GM23338 (cell line): ENCODE results near the gene PMAIP1. TPM values are rescaled to one million over a fixed set of nuclear protein-coding genes. Genes with fewer than 3 reads are reported as not detected.

Experiments used
- ATAC-seq: fragments of 200-7000 bp; cut with Tn5 transposase; 3 replicates; pipeline ENCODE4 v1.9.1; 2020
- DNase-seq: peaks from one replicate; pipeline ENCODE4 v3.0.0-alpha.2; 2015; ENCODE audit warnings: low spot score
- H2AFZ ChIP-seq: fragments of 200-600 bp; sonication (generic); 2 replicates; pipeline ENCODE4 v1.8.0; 2016; ENCODE audit warnings: antibody characterized with exemption, mild to moderate bottlenecking, moderate library complexity
- H3F3A ChIP-seq: fragments of 200-600 bp; sonication (generic); replicated peaks from 2 replicates; pipeline ENCODE4 v1.8.0; 2017; ENCODE audit warnings: antibody characterized with exemption, mixed run types, low read depth
- H3K27ac ChIP-seq: fragments of 200-600 bp; sonication (generic); 2 replicates; pipeline ENCODE4 v1.6.1; 2016; ENCODE audit warnings: low read depth
- H3K27me3 ChIP-seq: fragments of 200-600 bp; sonication (generic); 2 replicates; pipeline ENCODE4 v1.8.0; 2016; ENCODE audit warnings: mild to moderate bottlenecking, mixed run types, moderate library complexity; ENCODE audit not compliant: insufficient read depth
- H3K36me3 ChIP-seq: fragments of 200-600 bp; sonication (generic); 2 replicates; pipeline ENCODE4 v1.8.0; 2016; ENCODE audit warnings: mild to moderate bottlenecking; ENCODE audit not compliant: insufficient read depth
- H3K4me1 ChIP-seq: fragments of 200-600 bp; sonication (generic); 2 replicates; pipeline ENCODE4 v1.8.0; 2016; ENCODE audit warnings: mild to moderate bottlenecking, moderate library complexity; ENCODE audit not compliant: insufficient read depth
- H3K4me2 ChIP-seq: fragments of 200-600 bp; sonication (generic); 2 replicates; pipeline ENCODE4 v1.7.1; 2017; ENCODE audit warnings: mixed run types
- H3K4me3 ChIP-seq: fragments of 200-600 bp; sonication (generic); 2 replicates; pipeline ENCODE4 v1.6.1; 2016; ENCODE audit warnings: mixed run types
- H3K79me2 ChIP-seq: fragments of 200-600 bp; sonication (generic); replicated peaks from 2 replicates; pipeline ENCODE4 v1.8.0; 2017; ENCODE audit warnings: mild to moderate bottlenecking; ENCODE audit not compliant: insufficient read depth
- H3K9me2 ChIP-seq: fragments of 200-600 bp; sonication (generic); 2 replicates; pipeline ENCODE4 v1.8.0; 2017; ENCODE audit not compliant: insufficient read depth
- H4K20me1 ChIP-seq: fragments of 200-600 bp; sonication (generic); replicated peaks from 2 replicates; pipeline ENCODE4 v1.8.0; 2017; ENCODE audit warnings: mild to moderate bottlenecking; ENCODE audit not compliant: insufficient read depth
- H3K27ac Mint-ChIP-seq: 2 replicates; pipeline ENCODE4 v1.8.0; 2020; ENCODE audit warnings: inconsistent platforms, mild to moderate bottlenecking, moderate library complexity, mixed read lengths
- H3K27me3 Mint-ChIP-seq: 3 replicates; pipeline ENCODE4 v1.8.0; 2022; ENCODE audit warnings: low read depth, mild to moderate bottlenecking, moderate library complexity, mixed read lengths, inconsistent platforms; ENCODE audit not compliant: insufficient read depth, poor library complexity
- H3K36me3 Mint-ChIP-seq: 3 replicates; pipeline ENCODE4 v1.8.0; 2021; ENCODE audit warnings: low read depth, mild to moderate bottlenecking, inconsistent platforms, moderate library complexity, mixed read lengths
- H3K4me1 Mint-ChIP-seq: 3 replicates; pipeline ENCODE4 v1.8.0; 2020; ENCODE audit warnings: mild to moderate bottlenecking, inconsistent platforms, mixed read lengths
- H3K4me3 Mint-ChIP-seq: 3 replicates; pipeline ENCODE4 v1.8.0; 2021; ENCODE audit warnings: moderate library complexity, mild to moderate bottlenecking, inconsistent platforms, mixed read lengths
- H3K9me3 Mint-ChIP-seq: 3 replicates; pipeline ENCODE4 v1.8.0; 2020; ENCODE audit warnings: moderate library complexity, mild to moderate bottlenecking, inconsistent platforms, mixed read lengths
- ETS1 ChIP-seq: IDR thresholded peaks from 2 replicates; pipeline ENCODE4 v1.6.1; 2016; ENCODE audit warnings: antibody characterized with exemption
- EZH2phosphoT487 ChIP-seq: fragments of 200-600 bp; sonication (generic); IDR thresholded peaks from one replicate; pipeline ENCODE4 v1.8.1; 2018; ENCODE audit warnings: antibody characterized with exemption; ENCODE audit not compliant: unreplicated experiment
- REST ChIP-seq: IDR thresholded peaks from one replicate; pipeline ENCODE4 v1.6.1; 2018; ENCODE audit warnings: antibody characterized with exemption; ENCODE audit not compliant: unreplicated experiment
- STAT1 ChIP-seq: IDR thresholded peaks from one replicate; pipeline ENCODE4 v1.6.1; 2016; ENCODE audit warnings: antibody characterized with exemption; ENCODE audit not compliant: unreplicated experiment
- polyA plus RNA-seq: library from polyadenylated mRNA; unstranded; fragments of >200 nt; fragmentation: Nextera tagmentation; extraction: Ambion mirVana; gene quantifications from 2 replicates; pipeline ENCODE4 v1.2.1, GENCODE V29; 2016
- total RNA-seq: library from RNA; depleted of rRNA; stranded (reverse); fragments of >200 nt; shearing (Covaris generic); gene quantifications from 2 replicates; pipeline ENCODE4 v1.2.3, GENCODE V29; 2014
- TF ChIP-seq, protein P1 (sequence below): fragments of 250-450 bp; sonication (Bioruptor Pico); IDR thresholded peaks from 2 replicates; pipeline ENCODE4 v1.5.0; 2020; ENCODE audit warnings: mild to moderate bottlenecking, moderate library complexity
- TF ChIP-seq, protein P2 (sequence below), 2 experiments: fragments of 200-600 bp in 1 of 2; sonication (generic) in 1 of 2; conservative IDR thresholded peaks; 2 replicates each; pipeline versions ENCODE4 v1.5.1 to v1.6.1; 2016 to 2017; ENCODE audit warnings: antibody characterized with exemption in 2 of 2, low read depth in 2 of 2, mild to moderate bottlenecking in 2 of 2, moderate library complexity in 1 of 2

The PMAIP1 gene
- total and polyA plus RNA-seq, 2 experiments from 2014 or later = 156 to 296 TPM

DNA sequence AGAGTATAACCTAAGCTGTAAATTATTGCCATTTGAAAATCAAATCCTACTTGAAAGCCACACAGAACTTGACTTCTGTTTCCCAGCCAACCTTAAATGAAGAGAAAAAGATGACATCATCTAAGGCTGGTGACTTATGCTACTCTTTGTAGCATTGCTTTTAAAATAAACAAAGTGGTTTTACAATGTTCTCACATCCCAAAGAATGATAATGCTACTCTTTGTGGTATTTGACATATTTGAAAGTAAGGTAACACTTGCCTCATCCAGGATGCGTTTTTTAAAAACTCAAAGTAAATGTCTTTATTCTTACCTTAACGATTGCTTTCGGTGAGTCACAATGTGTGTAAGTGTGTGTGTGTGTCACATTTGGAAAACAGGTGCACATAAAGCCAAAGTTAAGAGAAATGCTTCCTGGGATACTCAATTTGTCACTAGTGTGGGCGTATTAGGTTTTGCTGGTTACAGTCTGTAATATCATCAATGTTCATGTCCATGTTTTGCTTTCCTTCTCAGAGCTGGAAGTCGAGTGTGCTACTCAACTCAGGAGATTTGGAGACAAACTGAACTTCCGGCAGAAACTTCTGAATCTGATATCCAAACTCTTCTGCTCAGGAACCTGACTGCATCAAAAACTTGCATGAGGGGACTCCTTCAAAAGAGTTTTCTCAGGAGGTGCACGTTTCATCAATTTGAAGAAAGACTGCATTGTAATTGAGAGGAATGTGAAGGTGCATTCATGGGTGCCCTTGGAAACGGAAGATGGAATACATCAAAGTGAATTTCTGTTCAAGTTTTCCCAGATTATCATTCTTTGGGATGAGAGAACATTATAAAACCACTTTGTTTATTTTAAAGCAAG, 2.6 kb downstream of the PMAIP1 start (continued):
- TF ChIP-seq, protein P1, sequence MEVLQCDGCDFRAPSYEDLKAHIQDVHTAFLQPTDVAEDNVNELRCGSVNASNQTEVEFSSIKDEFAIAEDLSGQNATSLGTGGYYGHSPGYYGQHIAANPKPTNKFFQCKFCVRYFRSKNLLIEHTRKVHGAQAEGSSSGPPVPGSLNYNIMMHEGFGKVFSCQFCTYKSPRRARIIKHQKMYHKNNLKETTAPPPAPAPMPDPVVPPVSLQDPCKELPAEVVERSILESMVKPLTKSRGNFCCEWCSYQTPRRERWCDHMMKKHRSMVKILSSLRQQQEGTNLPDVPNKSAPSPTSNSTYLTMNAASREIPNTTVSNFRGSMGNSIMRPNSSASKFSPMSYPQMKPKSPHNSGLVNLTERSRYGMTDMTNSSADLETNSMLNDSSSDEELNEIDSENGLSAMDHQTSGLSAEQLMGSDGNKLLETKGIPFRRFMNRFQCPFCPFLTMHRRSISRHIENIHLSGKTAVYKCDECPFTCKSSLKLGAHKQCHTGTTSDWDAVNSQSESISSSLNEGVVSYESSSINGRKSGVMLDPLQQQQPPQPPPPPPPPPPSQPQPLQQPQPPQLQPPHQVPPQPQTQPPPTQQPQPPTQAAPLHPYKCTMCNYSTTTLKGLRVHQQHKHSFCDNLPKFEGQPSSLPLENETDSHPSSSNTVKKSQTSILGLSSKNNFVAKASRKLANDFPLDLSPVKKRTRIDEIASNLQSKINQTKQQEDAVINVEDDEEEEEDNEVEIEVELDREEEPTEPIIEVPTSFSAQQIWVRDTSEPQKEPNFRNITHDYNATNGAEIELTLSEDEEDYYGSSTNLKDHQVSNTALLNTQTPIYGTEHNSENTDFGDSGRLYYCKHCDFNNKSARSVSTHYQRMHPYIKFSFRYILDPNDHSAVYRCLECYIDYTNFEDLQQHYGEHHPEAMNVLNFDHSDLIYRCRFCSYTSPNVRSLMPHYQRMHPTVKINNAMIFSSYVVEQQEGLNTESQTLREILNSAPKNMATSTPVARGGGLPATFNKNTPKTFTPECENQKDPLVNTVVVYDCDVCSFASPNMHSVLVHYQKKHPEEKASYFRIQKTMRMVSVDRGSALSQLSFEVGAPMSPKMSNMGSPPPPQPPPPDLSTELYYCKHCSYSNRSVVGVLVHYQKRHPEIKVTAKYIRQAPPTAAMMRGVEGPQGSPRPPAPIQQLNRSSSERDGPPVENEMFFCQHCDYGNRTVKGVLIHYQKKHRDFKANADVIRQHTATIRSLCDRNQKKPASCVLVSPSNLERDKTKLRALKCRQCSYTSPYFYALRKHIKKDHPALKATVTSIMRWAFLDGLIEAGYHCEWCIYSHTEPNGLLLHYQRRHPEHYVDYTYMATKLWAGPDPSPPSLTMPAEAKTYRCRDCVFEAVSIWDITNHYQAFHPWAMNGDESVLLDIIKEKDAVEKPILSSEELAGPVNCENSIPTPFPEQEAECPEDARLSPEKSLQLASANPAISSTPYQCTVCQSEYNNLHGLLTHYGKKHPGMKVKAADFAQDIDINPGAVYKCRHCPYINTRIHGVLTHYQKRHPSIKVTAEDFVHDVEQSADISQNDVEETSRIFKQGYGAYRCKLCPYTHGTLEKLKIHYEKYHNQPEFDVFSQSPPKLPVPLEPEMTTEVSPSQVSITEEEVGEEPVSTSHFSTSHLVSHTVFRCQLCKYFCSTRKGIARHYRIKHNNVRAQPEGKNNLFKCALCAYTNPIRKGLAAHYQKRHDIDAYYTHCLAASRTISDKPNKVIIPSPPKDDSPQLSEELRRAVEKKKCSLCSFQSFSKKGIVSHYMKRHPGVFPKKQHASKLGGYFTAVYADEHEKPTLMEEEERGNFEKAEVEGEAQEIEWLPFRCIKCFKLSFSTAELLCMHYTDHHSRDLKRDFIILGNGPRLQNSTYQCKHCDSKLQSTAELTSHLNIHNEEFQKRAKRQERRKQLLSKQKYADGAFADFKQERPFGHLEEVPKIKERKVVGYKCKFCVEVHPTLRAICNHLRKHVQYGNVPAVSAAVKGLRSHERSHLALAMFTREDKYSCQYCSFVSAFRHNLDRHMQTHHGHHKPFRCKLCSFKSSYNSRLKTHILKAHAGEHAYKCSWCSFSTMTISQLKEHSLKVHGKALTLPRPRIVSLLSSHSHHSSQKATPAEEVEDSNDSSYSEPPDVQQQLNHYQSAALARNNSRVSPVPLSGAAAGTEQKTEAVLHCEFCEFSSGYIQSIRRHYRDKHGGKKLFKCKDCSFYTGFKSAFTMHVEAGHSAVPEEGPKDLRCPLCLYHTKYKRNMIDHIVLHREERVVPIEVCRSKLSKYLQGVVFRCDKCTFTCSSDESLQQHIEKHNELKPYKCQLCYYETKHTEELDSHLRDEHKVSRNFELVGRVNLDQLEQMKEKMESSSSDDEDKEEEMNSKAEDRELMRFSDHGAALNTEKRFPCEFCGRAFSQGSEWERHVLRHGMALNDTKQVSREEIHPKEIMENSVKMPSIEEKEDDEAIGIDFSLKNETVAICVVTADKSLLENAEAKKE = no peak
- TF ChIP-seq EZH2phosphoT487 = no peak
- TF ChIP-seq, protein P2, sequence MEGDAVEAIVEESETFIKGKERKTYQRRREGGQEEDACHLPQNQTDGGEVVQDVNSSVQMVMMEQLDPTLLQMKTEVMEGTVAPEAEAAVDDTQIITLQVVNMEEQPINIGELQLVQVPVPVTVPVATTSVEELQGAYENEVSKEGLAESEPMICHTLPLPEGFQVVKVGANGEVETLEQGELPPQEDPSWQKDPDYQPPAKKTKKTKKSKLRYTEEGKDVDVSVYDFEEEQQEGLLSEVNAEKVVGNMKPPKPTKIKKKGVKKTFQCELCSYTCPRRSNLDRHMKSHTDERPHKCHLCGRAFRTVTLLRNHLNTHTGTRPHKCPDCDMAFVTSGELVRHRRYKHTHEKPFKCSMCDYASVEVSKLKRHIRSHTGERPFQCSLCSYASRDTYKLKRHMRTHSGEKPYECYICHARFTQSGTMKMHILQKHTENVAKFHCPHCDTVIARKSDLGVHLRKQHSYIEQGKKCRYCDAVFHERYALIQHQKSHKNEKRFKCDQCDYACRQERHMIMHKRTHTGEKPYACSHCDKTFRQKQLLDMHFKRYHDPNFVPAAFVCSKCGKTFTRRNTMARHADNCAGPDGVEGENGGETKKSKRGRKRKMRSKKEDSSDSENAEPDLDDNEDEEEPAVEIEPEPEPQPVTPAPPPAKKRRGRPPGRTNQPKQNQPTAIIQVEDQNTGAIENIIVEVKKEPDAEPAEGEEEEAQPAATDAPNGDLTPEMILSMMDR (conservative IDR thresholded peaks at IDR 0.05; ENCODE audit: low read depth in 2 of 2) = no peak

- Mint-ChIP-seq H3K36me3 (peaks cover 42% of the 10 kb centered on the region), H3K4me1 (peaks cover 54% of the 10 kb centered on the region), H3K27ac (no peak overlapping the region), H3K4me3 (peak overlapping the region; percentile 94), H3K27me3 (peaks cover 12% of the 10 kb centered on the region), H3K9me3 (0 out of 3 replicates have a peak, but pooled peaks cover 3% of the 10 kb centered on the region)
- Histone ChIP-seq H3K79me2 (peaks cover 46% of the 10 kb centered on the region), H3K4me1 (peaks cover 35% of the 10 kb centered on the region), H3K27me3 (peaks cover 7% of the 10 kb centered on the region), H2AFZ (no peak overlapping the region), H3K4me2 (peak overlapping the region; percentile 85), H3K4me3 (peak overlapping the region; percentile 77), H3F3A (peaks cover 7% of the 10 kb centered on the region), H4K20me1 (peaks cover 31% of the 10 kb centered on the region), H3K36me3 (peaks cover 21% of the 10 kb centered on the region; the same call in 1 of the 2 replicates), H3K27ac (peak overlapping the region; percentile 88; the same call in 1 of the 2 replicates), H3K9me2 (no peaks in the 10 kb centered on the region)
- DNase-seq (no peak), ATAC-seq (no peak)
- TF ChIP-seq ETS1 (no peak), STAT1 (no peak), REST (no peak)
- TF ChIP-seq, protein P2 (conservative IDR thresholded peaks at IDR 0.05; ENCODE audit: low read depth in 2 of 2) = no peak
Observed at GRCh38 chr18:59902993-59903610, 3.3 kb downstream of the PMAIP1 start.
